ENCODE measurements around the gene EEA1.

GRCh38 chr12:92861381-92861780, 67.7 kb downstream of the EEA1 start:
- TF ChIP-seq POLR2A (IDR thresholded peaks at IDR 0.05) = no peak
- TF ChIP-seq CTCF (IDR thresholded peaks at IDR 0.05) = no peak
- no peak for TF ChIP-seq POLR2AphosphoS5 (IDR thresholded peaks at IDR 0.05)
